H1 (cell line): ENCODE results near the gene C1orf56. TPM values are rescaled to one million over a fixed set of nuclear protein-coding genes. Genes with fewer than 3 reads are reported as not detected.
A peak's percentile ranks its signal among the peaks of the same experiment; 100 is the strongest.

Experiments used
- ASH2L ChIP-seq: fragments of 200-600, 300-600 bp; sonication (generic); IDR thresholded peaks from one replicate; pipeline ENCODE4 v1.7.1; 2017; ENCODE audit warnings: low read length
- ATF2 ChIP-seq: IDR thresholded peaks from 2 replicates; pipeline ENCODE4 v1.6.1; 2012; ENCODE audit warnings: low read length, inconsistent platforms
- BACH1 ChIP-seq: IDR thresholded peaks from 2 replicates; pipeline ENCODE4 v1.6.1; 2012; ENCODE audit warnings: low read length, improper control_type of control experiment
- CBX8 ChIP-seq: fragments of 300-800, 300-1000 bp; sonication (generic); IDR thresholded peaks from 2 replicates; pipeline ENCODE4 v1.7.1; 2016; ENCODE audit warnings: low read depth, low read length, borderline replicate concordance
- EGR1 ChIP-seq: IDR thresholded peaks from 2 replicates; pipeline ENCODE4 v1.6.1; 2011; ENCODE audit warnings: low read depth, low read length, borderline replicate concordance
- EP300 ChIP-seq, 2 experiments: IDR thresholded peaks; 1 replicate in 1 of 2; 2 replicates in 1 of 2; pipeline ENCODE4 v1.6.1; 2011 to 2012; ENCODE audit warnings: low read depth in 2 of 2, low read length in 2 of 2, mild to moderate bottlenecking in 2 of 2, borderline replicate concordance in 1 of 2, inconsistent platforms in 1 of 2, moderate library complexity in 1 of 2
- GABPA ChIP-seq: IDR thresholded peaks from 2 replicates; pipeline ENCODE4 v1.6.1; 2011; ENCODE audit warnings: mild to moderate bottlenecking, low read length, moderate library complexity, borderline replicate concordance; ENCODE audit not compliant: insufficient read depth
- HDAC2 ChIP-seq, 2 experiments: fragments of 300-600 bp in 1 of 2; sonication (generic) in 1 of 2; IDR thresholded peaks; 2 replicates each; pipeline ENCODE4 v1.6.1; 2011 to 2012; ENCODE audit warnings: low read depth in 2 of 2, low read length in 2 of 2, mild to moderate bottlenecking in 2 of 2, moderate library complexity in 2 of 2, borderline replicate concordance in 1 of 2, inconsistent platforms in 1 of 2
- JUND ChIP-seq: IDR thresholded peaks from 2 replicates; pipeline ENCODE4 v1.6.1; 2011; ENCODE audit warnings: mild to moderate bottlenecking, improper control_type of control experiment, low read length
- KDM1A ChIP-seq: fragments of 200-600, 300-600 bp; sonication (generic); IDR thresholded peaks from 2 replicates; pipeline ENCODE4 v1.7.1; 2016; ENCODE audit warnings: mild to moderate bottlenecking, low read length, borderline replicate concordance
- KDM4A ChIP-seq: IDR thresholded peaks from one replicate; pipeline ENCODE4 v1.7.1; 2012; ENCODE audit warnings: low read depth, mild to moderate bottlenecking, moderate library complexity, low read length, inconsistent platforms; ENCODE audit not compliant: severe bottlenecking
- PHF8 ChIP-seq: fragments of 200-600 bp; sonication (generic); conservative IDR thresholded peaks from 2 replicates; pipeline ENCODE4 v1.7.1; 2012; ENCODE audit warnings: low read depth, mild to moderate bottlenecking, inconsistent platforms, low read length, moderate library complexity
- POLR2AphosphoS5 ChIP-seq: IDR thresholded peaks from 2 replicates; pipeline ENCODE4 v1.6.1; 2011; ENCODE audit warnings: low read depth, low read length
- POU5F1 ChIP-seq: IDR thresholded peaks from 2 replicates; pipeline ENCODE4 v1.6.1; 2011; ENCODE audit warnings: low read depth, mild to moderate bottlenecking, low read length, moderate library complexity
- RNF2 ChIP-seq: fragments of 200-900, 300-1000 bp; sonication (generic); IDR thresholded peaks from 2 replicates; pipeline ENCODE4 v1.7.1; 2016; ENCODE audit warnings: borderline replicate concordance, low read depth, mild to moderate bottlenecking, antibody characterized with exemption, low read length; ENCODE audit not compliant: poor library complexity, severe bottlenecking; ENCODE audit errors: missing control alignments
- RXRA ChIP-seq: IDR thresholded peaks from 2 replicates; pipeline ENCODE4 v1.6.1; 2011; ENCODE audit warnings: low read depth, mild to moderate bottlenecking, low read length, moderate library complexity; ENCODE audit not compliant: insufficient read depth
- SAP30 ChIP-seq: fragments of 300-600 bp; sonication (generic); IDR thresholded peaks from 2 replicates; pipeline ENCODE4 v1.7.1; 2012; ENCODE audit warnings: low read length, moderate library complexity, mild to moderate bottlenecking, inconsistent platforms; ENCODE audit not compliant: insufficient read depth, insufficient replicate concordance
- SUZ12 ChIP-seq: fragments of 200-600 bp; sonication (generic); IDR thresholded peaks from 2 replicates; pipeline ENCODE4 v1.6.1; 2012; ENCODE audit warnings: mild to moderate bottlenecking, inconsistent platforms, low read length, moderate library complexity, mixed read lengths
- YY1 ChIP-seq: IDR thresholded peaks from 2 replicates; pipeline ENCODE4 v1.6.1; 2011; ENCODE audit warnings: low read depth, mild to moderate bottlenecking, low read length
- ZNF274 ChIP-seq: IDR thresholded peaks from 2 replicates; pipeline ENCODE4 v1.7.0; 2012; ENCODE audit warnings: low read length, borderline replicate concordance; ENCODE audit errors: extremely low read depth
- polyA plus RNA-seq, 7 experiments: library from polyadenylated mRNA; depleted of rRNA in 3 of 7; stranded (reverse) in 5 of 7; unstranded in 2 of 7; fragments of >200 nt in 5 of 7; fragments of 200-250 nt in 2 of 7; gene quantifications; 1 replicate in 5 of 7; 2 replicates in 1 of 7; 4 replicates in 1 of 7; pipeline versions ENCODE4 v1.2.1 to v1.2.3, GENCODE V29; 2011 to 2013; ENCODE audit warnings: missing spikeins in 2 of 7, mixed read lengths in 2 of 7
- total RNA-seq: library from RNA; stranded (reverse); fragmentation: NEBNext Ultra II Directional; extraction: Animal tissue kit (Norgen Biotek cat#: 25700); gene quantifications from 2 replicates; pipeline ENCODE4 v1.2.1, GENCODE V29; 2021
- TF ChIP-seq, protein P1 (sequence below): IDR thresholded peaks from 2 replicates; pipeline ENCODE4 v1.6.1; 2012; ENCODE audit warnings: inconsistent platforms

The C1orf56 gene
- total and polyA plus RNA-seq, 2 of the 8 experiments (the other 6 are each of a cell fraction or from before 2014, with no cell fraction given) = 3.0 to 3.4 TPM

- TF ChIP-seq HDAC2 (IDR thresholded peaks at IDR 0.05; ENCODE audit: borderline replicate concordance in 1 of 2, low read depth in 2 of 2, low read length in 2 of 2) (peak in 1 of 2 experiments; percentile 37; a peak in 1 of 4 replicates), JUND (no peak), CBX8 (no peak), POU5F1 (no peak), SAP30 (peak; percentile 81), KDM4A (no peak), GABPA (no peak), ATF2 (no peak), RXRA (no peak), SUZ12 (no peak), ASH2L (peak; percentile 37), YY1 (no peak), EP300 (IDR thresholded peaks at IDR 0.05; ENCODE audit: borderline replicate concordance in 1 of 2, low read depth in 2 of 2, low read length in 2 of 2) (peak in 1 of 2 experiments; percentile 26; a peak in 1 of 3 replicates), PHF8 (no peak), RNF2 (no peak), ZNF274 (no peak), POLR2AphosphoS5 (peak; percentile 33; the same call in 1 of the 2 replicates), EGR1 (no peak), BACH1 (peak; percentile 89), KDM1A (no peak)
- TF ChIP-seq, protein P1, sequence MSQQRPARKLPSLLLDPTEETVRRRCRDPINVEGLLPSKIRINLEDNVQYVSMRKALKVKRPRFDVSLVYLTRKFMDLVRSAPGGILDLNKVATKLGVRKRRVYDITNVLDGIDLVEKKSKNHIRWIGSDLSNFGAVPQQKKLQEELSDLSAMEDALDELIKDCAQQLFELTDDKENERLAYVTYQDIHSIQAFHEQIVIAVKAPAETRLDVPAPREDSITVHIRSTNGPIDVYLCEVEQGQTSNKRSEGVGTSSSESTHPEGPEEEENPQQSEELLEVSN = no peak
These were observed 12.6 kb downstream of the C1orf56 start, which contains the start of gene MLLT11 (continued) for GRCh38 chr1:151060007-151060656.
